ENCODE data around the gene INPP5D. TPM values are rescaled to one million over a fixed set of nuclear protein-coding genes. Genes with fewer than 3 reads are reported as not detected.

INPP5D gene
- total RNA-seq, 1 experiment from 2014 or later, result 12.7 TPM

- H3K4me3 Mint-ChIP-seq, result no peak overlapping the region
- H2AFZ ChIP-seq (ENCODE audit: low read length), result no peak overlapping the region
Measured at GRCh38 chr2:233242231-233242927, 182.2 kb downstream of the INPP5D start.

More at GRCh38 chr2:233242231-233242927, 182.2 kb downstream of the INPP5D start:
- H3K79me1 ChIP-seq (ENCODE audit: insufficient read depth, low read depth, low read length, poor library complexity, severe bottlenecking), result no peaks in the 10 kb centered on the region
- no peaks in the 10 kb centered on the region; a peak in 1 of 7 replicates for H3K36me3 Mint-ChIP-seq (ENCODE audit: insufficient read depth in 1 of 3, low read depth in 3 of 3)
- H3K4ac ChIP-seq (ENCODE audit: low read depth, low read length), result no peak overlapping the region
- H3K18ac ChIP-seq (ENCODE audit: insufficient read length, low read depth, low read length), result no peak overlapping the region
- H3K23ac ChIP-seq (ENCODE audit: insufficient read length, low read depth, low read length), result no peak overlapping the region
- no peak overlapping the region for H2BK20ac ChIP-seq (ENCODE audit: low read depth, low read length, poor library complexity, severe bottlenecking)
- no peak overlapping the region for H2BK120ac ChIP-seq (ENCODE audit: low read depth, low read length, poor library complexity, severe bottlenecking)
- H3K27ac ChIP-seq (ENCODE audit: insufficient read length, low read depth, low read length), result no peak overlapping the region
- H3K4me1 Mint-ChIP-seq, result no peaks in the 10 kb centered on the region
- no peaks in the 10 kb centered on the region for H3K23me2 ChIP-seq (ENCODE audit: insufficient read length, low read depth, low read length, poor library complexity, severe bottlenecking)
- no peak overlapping the region for H3K9ac ChIP-seq (ENCODE audit: extremely low read depth, insufficient read length, low read length)
- no peak overlapping the region for H4K5ac ChIP-seq (ENCODE audit: insufficient read length, low read depth, low read length)
- H3K27me3 Mint-ChIP-seq (ENCODE audit: low read depth), result peaks cover 1% of the 10 kb centered on the region; the same call in 1 of the 2 replicates
- no peak overlapping the region for H4K8ac ChIP-seq (replicated peaks; ENCODE audit: insufficient read length, low read depth, low read length)
- WGBS (ENCODE audit: extremely low coverage, insufficient read length, low lambda C conversion rate), result no CpG with 5 or more reads among the region's 14 CpGs
- H3K56ac ChIP-seq (ENCODE audit: insufficient read length, low read depth, low read length), result no peak overlapping the region
- H3K9me3 Mint-ChIP-seq, result 0 out of 5 replicates have a peak, but pooled peaks cover 0 to 2% of the 10 kb centered on the region in 2 experiments
- TF ChIP-seq, protein P1, sequence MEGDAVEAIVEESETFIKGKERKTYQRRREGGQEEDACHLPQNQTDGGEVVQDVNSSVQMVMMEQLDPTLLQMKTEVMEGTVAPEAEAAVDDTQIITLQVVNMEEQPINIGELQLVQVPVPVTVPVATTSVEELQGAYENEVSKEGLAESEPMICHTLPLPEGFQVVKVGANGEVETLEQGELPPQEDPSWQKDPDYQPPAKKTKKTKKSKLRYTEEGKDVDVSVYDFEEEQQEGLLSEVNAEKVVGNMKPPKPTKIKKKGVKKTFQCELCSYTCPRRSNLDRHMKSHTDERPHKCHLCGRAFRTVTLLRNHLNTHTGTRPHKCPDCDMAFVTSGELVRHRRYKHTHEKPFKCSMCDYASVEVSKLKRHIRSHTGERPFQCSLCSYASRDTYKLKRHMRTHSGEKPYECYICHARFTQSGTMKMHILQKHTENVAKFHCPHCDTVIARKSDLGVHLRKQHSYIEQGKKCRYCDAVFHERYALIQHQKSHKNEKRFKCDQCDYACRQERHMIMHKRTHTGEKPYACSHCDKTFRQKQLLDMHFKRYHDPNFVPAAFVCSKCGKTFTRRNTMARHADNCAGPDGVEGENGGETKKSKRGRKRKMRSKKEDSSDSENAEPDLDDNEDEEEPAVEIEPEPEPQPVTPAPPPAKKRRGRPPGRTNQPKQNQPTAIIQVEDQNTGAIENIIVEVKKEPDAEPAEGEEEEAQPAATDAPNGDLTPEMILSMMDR (conservative IDR thresholded peaks at IDR 0.05), result no peak
- no peaks in the 10 kb centered on the region for H3K9me3 ChIP-seq (ENCODE audit: control insufficient read depth, low read depth, low read length)
- H2BK15ac ChIP-seq (ENCODE audit: low read depth, low read length), result no peak overlapping the region
- H3K14ac ChIP-seq (ENCODE audit: insufficient read depth, low read length), result no peak overlapping the region
- no peak overlapping the region for H2BK5ac ChIP-seq (ENCODE audit: insufficient read length, low read length)
- no peaks in the 10 kb centered on the region for H3K27me3 ChIP-seq (ENCODE audit: insufficient read depth, low read length)
- H4K91ac ChIP-seq (ENCODE audit: insufficient read length, low read depth, low read length), result no peak overlapping the region
- no peak overlapping the region for H2BK12ac ChIP-seq (ENCODE audit: insufficient read length, low read depth, low read length)
- H3K79me2 ChIP-seq (ENCODE audit: insufficient read depth, low read length), result no peaks in the 10 kb centered on the region
- H4K20me1 ChIP-seq (ENCODE audit: control insufficient read depth, insufficient read depth, insufficient read length), result no peaks in the 10 kb centered on the region
- no peaks in the 10 kb centered on the region for H3K4me1 ChIP-seq (ENCODE audit: insufficient read depth, low read length)
- H3K27ac Mint-ChIP-seq, result no peak overlapping the region
- DNase-seq, result no peak
- no peak overlapping the region for H3T11ph ChIP-seq (ENCODE audit: low read length)
- no peak overlapping the region for H2AK5ac ChIP-seq (ENCODE audit: insufficient read length, low read length)
- H3K4me2 ChIP-seq (ENCODE audit: insufficient read depth, insufficient read length, low read length), result no peak overlapping the region
